CD4-positive, alpha-beta T cell treated with Interleukin-17A for 4 hours (primary cell): Measurements from ENCODE around the gene SLC25A25.
"Not testable (repeated sequence)": the region's sequence is repeated elsewhere in the genome, so short reads cannot be mapped to it uniquely, and the experiment has no call there.

Source experiments
- DNase-seq: peaks from one replicate; pipeline ENCODE4 v3.0.0-alpha.2; 2020; ENCODE audit warnings: mixed read lengths

SLC25A25 gene

GRCh38 chr9:128067645-128068385, at the start of gene SLC25A25:
Gene SLC25A25, plus strand, starts transcription at chr9:128068232. Its CDS starts 88 bp downstream, at chr9:128068320.
- peak; percentile 100 for DNase-seq

- no peak for DNase-seq
These were observed 47.3 kb upstream of the SLC25A25 start for GRCh38 chr9:128020692-128021091.

- DNase-seq, result no peak
These were observed 46.9 kb upstream of the SLC25A25 start for GRCh38 chr9:128021098-128021497.

DNA sequence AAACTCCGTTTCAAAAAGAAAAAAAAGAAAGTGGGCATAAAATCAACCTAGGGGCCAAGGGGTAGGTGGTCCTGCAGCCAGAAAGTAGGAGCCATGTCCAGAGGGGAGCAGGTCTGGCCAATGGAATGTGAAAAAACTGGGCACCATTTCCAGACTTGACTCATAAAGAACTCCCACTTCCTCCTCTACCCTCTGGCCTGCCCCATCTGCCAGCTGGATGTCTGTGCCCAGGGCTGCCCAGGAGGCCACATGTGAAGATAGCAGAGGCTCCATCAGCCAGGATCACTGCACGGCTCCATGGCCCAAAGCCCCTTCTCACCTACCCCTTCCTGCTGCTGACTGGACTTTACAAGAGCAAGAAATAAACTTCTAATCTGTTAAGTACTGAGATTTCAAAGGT, 45.1 kb upstream of the SLC25A25 start:
- no peak for DNase-seq

DNA sequence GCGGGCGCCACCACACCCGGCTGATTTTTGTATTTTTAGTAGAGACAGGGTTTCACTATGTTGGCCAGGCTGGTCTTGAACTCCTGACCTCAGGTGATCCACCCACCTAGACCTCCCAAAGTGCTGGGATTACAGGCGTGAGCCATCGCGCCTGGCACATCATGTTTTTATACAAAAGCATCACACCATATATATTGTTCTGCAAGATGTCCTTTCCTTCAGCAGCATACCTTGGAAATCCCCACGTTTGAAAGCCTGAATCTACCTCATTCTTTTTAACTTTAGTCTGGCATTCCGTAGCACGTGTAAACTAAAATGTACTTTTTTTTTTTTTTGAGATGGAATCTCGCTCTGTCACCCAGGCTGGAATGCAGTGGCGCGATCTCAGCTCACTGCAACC, 44.4 kb upstream of the SLC25A25 start:
- DNase-seq, result not testable (repeated sequence)

DNA sequence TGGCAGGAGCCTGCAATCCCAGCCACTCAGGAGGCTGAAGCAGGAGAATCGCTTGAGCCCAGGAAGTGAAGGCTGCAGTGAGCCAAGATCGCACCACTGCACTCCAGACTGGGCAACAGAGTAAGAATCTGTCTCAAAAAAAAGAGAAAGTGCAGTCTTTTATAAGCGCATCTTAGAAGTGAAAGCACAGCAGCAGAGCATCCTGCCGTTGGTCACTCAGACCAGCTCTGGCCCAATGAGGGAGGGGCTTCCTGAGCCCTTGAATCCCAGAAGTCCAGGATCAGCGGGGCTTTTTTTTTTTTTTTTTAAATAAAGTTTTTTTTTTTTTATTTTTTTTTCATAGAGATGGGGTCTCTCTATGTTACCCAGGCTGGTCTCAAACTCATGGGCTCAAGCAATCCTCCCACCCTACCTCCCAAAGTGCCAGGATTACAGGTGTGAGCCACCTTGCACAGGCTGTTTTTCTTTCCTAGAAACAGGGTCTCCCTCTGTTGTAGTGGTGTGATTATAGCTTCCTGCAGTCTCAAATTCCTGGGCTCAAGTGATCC, 43.2 kb upstream of the SLC25A25 start:
- DNase-seq, result peak; percentile 38

- peak; percentile 62 for DNase-seq
These were observed 42.3 kb upstream of the SLC25A25 start for GRCh38 chr9:128025736-128026135.

DNA sequence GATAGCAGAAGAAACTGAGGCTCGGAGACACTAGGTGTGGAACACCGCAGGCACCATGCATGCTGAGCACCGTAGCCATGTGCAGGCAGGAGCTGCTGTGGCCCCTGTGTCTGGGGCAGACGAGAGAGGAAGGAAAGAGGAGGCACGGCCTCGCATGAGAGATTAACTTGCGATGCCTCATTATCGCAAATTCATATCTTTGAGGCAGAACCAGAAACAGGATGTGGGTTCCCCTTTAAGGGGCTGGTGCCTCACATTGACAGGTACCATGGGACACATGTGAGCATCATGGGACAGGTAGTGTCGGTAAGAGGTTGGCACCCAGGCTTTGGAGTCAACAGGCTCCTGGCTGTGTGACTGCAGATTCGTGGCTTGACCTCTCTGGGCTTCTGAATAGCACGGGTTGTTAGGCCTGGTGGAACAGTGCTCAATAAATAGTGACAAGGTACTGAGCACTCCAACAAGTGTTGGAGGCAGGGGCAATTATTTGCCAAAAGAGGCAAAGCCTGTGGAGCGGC, 41.7 kb upstream of the SLC25A25 start:
- DNase-seq, result peak; percentile 86

DNA sequence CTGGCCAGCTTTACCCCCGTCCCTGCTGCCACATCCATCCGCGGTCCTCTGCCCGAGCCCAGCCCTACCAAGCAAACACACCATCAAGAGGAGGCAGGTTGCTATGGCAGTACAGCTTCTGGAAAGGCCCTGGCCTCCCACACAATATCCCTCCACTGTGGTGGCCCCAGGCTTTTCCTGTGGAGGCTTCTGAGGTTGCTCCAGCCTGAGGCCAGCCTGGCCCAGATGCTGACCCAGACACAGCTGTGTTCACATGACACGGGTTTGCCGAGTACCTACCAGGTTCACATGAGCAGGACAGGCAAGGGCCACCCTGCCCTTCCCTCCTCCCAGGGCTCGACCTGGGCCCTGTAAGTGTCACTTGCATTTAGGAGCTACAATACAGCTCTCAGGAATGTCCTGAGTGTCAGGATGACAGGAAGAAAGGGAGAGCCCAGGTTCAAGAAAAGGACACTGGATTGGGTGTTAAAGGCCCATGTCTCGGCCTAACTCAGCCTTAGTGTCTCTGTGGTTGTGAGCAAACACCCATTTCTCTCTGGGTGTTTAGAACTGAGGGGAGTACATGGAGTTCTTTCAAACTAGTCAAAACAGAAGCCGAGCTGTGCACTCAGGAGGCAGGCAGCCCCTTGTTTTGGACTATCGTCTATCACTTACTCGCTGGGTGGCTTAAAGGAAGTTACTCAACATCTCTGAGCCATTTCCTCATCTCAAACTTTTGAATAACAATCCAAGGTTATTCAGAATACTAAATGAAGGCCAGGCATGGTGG, 41.1 kb upstream of the SLC25A25 start:
- peak; percentile 72 for DNase-seq

DNA sequence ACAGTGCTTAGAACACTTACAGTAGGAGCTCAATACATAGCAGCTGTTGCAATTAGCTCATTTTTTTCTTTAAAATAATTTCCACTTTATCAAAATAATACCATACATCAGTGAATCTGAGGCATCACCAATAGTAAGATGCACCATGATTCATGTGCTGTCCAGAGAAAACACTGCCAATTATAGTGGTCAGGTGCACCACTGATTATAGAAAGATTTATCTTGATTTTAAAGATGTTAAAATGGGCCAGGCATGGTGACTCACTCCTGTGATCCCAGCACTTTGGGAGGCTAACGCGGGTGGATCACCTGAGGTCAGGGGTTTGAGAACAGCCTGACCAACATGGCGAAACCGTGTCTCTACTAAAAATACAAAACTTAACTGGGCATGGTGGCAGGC, 40.3 kb upstream of the SLC25A25 start:
- no peak for DNase-seq

DNA sequence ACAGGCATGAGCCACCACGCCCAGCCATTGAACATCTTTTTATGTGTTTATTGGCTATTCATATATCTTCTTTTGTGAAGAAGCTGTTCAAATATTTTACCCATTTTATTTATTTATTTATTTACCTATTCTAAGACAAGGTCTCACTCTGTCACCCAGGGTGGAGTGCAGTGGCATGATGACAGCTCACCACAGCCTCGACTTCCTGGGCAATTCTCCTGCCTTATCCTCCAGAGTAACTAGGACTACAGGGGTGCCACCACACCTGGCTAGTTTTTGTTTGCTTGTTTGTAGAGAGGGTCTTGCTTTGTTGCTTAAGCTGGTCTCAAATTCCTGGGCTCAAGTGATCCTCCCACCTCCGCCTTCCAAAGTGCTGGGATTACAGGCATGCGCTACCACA, 34.4 kb upstream of the SLC25A25 start:
- DNase-seq, result peak; percentile 62

- DNase-seq, result peak; percentile 73
These were observed 33.0 kb upstream of the SLC25A25 start for GRCh38 chr9:128034821-128035652.

DNA sequence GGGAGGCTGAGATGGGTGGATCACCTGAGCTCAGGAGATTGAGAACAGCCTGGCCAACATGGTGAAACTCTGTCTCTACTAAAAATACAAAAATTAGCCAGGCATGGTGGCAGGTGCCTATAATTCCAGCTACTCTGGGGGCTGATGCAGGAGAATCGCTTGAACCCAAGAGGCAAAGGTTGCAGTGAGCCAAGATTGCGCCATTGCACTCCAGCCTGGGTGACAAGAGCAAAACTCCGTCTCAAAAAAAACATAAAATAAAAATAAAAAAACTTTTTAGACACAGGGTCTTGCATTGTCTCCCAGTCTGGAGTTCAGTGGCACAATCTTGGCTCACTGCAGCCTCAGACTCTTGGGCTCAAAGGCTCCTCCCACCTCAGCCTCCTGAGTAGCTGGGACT, 31.5 kb upstream of the SLC25A25 start:
- DNase-seq, result not testable (repeated sequence)

- DNase-seq, result not testable (repeated sequence)
These were observed 27.2 kb upstream of the SLC25A25 start for GRCh38 chr9:128040783-128041182.

DNA sequence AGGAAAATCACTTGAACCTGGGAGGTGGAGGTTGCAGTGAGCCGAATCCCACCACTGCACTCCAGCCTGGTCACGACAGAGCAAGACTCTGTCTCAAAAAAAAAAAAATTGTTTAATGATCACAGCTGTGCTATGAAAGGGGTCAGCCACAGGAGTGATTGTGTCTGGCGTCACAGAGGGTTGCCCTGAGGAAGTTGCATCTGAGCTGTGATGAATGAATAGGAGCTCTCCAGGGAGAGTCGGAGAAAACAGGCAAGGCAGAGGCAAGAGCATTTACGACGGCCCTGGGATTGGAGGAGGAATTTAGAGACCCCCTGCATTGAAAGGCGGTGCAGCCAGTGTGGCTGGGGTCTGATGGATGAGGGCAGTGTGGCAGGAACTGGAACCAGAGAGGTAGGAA, 26.0 kb upstream of the SLC25A25 start:
- no peak for DNase-seq

- no peak for DNase-seq
These were observed 24.6 kb upstream of the SLC25A25 start for GRCh38 chr9:128043467-128043868.

DNA sequence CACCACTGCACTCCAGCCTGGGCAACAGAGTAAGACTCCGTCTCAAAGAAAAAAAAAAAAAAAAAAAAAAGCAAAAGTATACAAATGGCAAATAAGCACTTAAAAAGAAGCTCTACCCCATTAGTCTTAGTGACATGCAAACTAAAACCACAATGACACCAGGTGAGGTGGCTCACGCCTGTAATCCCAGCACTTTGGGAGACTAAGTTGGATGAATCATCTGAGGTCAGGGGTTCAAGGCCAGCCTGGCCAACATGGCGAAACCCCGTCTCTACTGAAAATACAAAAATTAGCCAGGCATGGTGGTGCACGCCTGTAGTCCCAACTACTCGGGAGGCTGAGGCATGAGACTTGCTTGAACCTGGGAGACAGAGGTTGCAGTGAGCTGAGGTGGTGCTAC, 22.6 kb upstream of the SLC25A25 start:
- not testable (repeated sequence) for DNase-seq

DNA sequence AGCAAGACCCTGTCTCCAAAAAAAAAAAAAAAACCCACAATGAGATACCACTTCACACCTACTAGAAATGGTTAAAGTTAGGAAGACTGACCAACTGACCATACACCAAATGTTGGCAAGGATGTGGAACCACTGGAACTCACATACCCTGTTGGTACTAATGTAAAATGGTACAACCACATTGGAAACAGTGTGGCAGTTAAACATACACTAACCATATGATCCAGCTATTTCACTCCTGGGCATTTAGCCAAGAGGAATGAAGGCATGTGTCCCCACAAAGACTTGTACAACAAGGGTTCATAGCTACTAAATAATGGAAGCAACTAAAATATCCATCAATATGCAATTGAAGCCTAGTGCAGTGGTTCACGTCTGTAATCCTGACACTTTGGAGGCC, 22.2 kb upstream of the SLC25A25 start:
- DNase-seq, result no peak

DNA sequence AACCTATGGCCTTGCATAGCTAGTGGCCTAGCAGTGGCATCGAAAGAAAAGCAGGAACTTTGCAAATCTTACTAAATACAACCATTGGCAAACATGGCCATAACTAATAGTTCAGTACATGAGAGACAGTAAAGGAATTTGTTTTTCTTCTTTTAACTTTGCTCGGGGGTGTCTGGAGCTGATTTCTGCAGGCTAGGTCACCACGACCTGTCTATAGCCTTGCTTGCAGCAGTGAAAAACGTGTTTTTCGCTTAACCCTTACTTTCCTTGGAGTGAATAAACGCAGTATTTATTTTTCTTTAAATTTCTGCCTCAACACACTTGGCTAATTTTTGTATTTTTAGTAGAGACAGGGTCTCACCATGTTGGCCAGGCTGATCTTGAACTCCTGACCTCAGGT, 20.8 kb upstream of the SLC25A25 start:
- DNase-seq, result no peak

DNA sequence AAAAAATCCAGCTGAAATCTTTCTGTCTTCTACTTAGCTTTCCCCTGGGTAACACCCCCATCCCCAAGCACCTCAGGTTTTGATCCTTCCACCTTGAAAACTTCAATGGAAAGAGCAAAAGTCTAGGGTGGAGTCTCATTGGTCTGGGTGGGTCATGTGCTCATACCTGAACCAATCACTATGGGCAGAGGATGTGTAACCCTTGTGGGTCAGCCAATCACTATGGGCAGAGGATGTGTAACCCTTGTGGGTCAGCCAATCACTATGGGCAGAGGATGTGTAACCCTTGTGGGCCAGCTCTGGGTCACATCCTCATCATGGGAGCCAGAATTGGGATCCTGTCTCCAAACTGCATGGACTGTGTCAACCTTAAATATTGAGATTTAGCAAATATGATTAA, 19.4 kb upstream of the SLC25A25 start:
- no peak for DNase-seq

- no peak for DNase-seq
These were observed 18.2 kb upstream of the SLC25A25 start for GRCh38 chr9:128049843-128050242.

- DNase-seq, result no peak
These were observed 15.9 kb upstream of the SLC25A25 start for GRCh38 chr9:128051932-128052709.
